Embryonic facial prominence (tissue), 1 donor: Measurements from ENCODE around the gene SBF2.

Experiments used
- DNase-seq: peaks from one replicate; pipeline ENCODE4 v3.0.0-alpha.2; 2016; ENCODE audit errors: extremely low spot score

The SBF2 gene

DNA sequence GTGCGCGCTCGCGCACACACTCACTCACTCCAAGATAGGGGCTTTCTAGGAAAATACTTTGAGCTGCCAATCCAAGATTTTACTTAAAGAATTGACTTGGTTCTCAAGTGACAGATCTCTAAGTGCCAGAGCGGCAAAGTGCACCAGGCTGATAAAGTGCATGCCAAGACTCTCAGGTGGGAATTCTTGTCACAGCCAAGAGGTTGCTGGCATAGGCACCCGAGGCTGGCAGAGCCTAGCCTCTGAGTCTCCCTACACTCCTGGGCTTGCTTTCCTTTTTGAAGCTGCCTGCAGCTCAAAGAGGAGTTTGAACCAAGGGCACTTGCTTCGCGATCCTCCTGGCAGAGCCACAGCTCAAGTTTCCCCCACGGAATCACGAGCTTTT, 8.3 kb upstream of the SBF2 start:
- no peak for DNase-seq

GRCh38 chr11:10301656-10302358, 7.8 kb upstream of the SBF2 start:
- DNase-seq: no peak

DNA sequence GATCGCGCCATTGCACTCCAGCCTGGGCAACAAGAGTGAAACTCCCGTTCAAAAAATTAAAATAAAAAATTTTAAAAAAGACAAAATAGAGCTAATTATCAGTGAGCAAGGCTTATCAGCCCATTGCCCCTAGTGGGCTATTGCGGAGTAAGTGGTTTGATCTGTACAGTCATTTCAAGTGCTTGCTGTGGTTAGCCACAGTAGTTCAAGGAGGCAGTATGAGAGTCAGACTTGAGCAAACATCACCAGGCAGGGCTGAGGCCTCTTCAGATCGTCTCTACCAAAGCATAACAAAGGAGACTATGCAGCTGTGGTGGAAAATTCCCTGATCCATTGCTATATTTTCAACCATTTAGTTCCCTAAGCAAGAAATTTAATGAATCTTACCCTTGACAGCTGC, 4.3 kb upstream of the SBF2 start:
- no peak for DNase-seq

DNA sequence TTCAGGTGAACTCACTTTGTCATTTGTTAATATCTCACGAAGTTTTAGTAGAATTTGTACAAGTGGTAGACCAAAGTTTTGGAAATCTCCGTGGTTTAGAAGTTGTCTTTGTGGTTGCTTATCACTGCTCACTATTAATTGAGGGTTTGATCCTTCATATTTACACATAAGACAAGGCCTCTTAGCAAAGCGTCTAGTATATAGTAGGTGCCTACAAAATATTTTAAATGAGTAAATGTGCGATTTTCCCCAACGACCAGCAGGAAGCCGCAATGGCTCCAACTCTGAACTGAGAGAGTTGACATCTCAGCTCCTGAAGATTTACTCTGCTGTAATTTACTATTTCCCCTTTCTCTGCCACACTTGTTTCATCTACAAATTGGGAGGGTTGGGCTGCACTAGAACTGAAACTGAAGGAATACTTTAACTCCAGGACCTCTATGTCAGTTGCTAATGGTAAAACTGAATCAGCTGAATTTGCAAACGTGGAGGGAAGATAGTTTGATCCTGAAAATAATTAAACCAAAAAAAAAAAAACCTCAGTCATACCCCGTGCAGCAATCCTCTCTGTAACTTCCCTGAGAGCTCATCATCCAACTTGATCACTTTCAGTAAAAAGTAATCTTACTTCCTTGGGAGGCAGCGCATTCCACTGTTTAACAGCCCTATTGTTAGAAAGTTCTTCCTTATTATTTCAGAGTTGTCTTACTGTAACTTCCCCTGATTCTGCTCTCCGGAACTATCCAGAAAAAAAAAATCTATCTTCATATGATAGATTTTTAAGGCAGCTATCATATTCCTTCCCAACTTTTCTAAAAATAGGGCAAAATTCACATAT, 1.3 kb upstream of the SBF2 start:
- DNase-seq: no peak

- DNase-seq: no peak
Observed at GRCh38 chr11:10294290-10294953, 403 bp upstream of the SBF2 start.

- no peak for DNase-seq
Observed at GRCh38 chr11:10291801-10292638, 2.0 kb downstream of the SBF2 start.

- DNase-seq: no peak
Observed at GRCh38 chr11:10289765-10290380, 4.1 kb downstream of the SBF2 start.

DNA sequence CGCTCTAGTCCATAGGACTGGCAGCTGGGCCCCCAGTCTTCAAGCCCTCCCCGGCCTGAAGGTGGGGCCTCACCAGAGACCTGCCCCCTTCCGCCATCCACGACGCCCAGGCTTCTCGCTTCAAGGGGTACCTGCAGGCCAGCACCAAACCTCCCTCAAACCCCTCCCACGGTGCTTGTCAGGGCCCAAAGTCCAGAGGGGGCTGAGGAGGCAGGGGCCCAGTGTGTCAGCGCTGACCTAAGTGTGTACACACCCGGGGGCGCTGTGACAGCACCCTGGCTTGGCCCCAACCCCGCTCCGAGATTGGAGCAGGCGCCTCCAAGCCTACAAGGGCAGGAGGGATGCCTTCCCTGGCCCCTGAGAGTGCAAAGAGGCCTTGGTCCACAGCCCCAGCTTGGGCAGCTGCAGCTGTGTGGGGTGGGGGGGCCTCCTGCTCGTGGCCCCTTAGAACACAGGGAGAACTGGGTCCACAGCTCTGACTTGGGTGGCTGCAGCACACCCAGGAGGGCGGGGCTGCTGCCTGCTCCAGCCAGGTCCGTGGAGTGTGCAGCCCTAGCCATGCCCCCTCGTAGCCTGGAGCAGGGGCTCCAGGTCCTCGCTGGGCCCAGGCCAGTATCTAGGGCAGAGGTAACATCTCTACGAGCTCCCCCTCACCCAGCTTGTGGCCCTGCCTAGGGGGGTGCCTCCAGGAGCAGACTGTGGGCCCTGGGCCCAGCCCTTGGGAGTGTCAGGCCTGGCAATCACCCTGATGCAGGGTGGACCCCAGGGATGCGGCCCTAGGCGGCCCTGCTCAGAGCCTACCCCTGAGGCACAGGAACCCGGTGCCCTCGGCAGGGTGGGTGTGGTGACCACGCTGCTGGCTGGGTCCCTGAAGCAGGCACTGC, 4.9 kb downstream of the SBF2 start:
- no peak for DNase-seq

DNA sequence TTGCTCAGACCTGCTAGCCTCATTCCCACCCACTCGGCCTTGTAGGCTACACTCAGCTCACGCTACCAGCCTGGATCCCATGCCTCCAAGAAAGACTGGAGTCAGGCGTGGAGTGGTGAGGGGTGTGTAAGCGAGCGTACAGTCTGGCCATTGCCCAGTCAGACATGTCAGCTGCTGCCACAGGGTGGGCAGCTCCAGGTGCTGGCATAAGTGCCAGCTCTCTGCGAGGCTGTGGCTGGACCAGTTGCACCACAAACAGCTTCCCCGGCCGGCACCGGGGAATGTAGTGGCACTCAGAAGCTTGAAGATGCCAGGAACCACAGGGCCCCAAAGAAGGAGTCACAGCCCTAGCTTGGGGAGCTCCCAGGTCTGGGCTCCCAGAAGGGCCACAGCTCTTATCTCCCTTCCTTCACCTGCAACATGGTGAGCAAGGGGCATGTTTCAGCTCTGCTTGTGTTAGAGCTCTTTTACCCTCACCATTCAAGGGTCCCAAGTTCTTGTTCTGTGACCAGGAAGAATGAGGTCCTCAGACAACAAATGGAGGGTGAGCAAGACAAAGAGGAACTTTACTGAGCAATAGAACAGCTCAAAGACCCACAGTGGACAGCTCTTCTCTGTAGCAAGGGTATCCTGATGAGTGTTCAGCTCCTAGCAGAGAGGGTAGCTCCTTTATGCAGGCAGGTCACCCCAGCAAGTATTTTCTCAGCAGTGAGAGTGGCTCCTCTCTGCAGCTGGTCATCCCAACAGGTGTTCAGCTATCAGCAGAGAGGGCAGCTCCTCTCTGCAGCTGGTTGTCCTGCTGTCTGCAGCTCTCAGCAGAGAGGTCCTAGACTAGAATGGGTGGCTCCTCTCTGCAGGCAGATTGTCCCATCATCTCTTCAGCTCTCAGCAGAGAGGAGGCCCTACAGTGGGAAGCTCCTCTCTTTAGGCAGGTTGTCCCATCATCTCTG, 6.0 kb downstream of the SBF2 start:
- DNase-seq: no peak

GRCh38 chr11:10287140-10287539, 6.9 kb downstream of the SBF2 start:
- no peak for DNase-seq

DNA sequence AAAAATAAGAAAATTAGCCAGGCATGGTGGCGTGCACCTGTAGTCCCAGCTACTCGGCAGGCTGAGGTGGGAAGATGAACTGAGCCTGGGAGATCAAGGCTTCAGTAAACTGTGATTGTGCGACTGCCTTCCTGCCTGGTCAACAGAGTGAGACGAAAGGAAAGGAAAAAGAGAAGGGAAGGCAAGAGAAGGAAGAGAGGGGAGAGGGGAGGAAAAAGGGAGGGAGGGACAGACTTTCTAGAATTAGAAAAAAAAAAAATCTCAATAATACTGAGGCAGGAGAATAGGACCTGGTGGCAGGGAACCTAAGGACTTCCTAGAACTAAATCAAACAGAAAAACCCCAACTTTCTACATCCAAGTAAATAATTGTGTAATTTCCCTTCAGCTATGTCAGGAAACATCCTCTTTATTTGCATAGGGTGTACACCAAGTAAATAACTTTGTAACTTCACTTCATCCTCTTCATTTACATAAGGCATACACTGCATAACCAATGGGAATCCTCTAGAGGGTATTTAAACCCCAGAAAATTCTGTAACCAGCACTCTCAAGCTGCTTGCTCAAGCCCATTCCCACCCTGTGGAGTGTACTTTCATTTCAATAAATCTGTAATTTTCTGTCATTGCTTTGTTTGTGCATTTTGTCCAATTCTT, 8.7 kb downstream of the SBF2 start:
- no peak for DNase-seq

GRCh38 chr11:10283991-10284390, 10.0 kb downstream of the SBF2 start:
- DNase-seq: no peak

DNA sequence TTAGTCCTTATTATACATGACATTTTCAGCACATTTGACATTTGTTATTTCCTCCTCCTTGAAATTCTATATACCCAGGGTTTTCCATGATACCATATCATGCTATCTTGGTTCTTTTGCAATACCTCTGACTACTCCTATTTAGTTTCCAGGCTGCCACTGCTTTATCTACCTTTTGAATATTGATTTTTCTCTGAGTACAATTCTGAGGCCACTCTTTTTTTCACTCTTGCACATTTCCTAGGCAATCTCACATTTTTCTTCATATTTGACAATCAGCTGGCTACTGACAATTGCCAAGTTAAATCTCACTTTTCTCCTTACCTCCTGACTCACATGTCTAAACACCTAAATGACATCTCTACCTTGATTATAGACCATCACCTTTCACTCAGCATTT, 11.9 kb downstream of the SBF2 start:
- no peak for DNase-seq

- no peak for DNase-seq
Observed at GRCh38 chr11:10275714-10276113, 18.3 kb downstream of the SBF2 start.

DNA sequence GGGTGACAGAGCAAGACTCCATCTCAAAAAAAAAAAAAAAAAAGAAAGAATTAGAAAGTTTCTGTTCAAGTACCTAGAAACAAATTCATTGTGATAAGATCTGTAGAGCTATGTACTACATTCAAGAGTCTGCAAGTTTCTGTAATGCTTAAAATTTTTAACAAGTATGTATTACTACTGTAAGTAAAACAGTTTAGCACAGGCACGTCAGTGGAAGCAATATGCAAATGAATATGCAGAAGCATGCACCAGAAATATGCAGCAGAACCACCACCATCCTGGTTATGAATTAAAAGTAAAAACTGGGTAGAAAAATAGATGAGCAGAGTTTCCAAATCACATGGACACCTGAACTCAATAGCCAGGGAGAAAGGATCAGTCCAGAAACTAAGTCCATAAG, 19.3 kb downstream of the SBF2 start:
- no peak for DNase-seq

DNA sequence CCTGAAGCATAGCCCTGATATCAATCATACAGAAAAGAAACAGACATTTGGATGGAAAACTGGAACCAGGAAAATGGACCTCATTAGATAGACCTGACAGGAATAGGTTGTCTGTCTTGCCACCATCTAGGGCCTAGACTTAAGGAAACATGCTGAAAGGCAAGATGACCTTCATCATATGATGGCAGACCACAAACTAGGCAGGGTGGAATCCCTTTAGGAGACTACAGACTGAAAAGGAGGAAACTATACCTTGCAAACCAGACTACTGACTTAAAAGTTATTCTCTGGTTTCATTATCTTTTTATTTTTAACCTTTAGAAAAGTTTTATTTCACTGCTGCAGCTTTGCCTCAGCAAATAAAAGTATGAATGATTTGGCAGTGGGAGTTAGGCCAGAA, 20.3 kb downstream of the SBF2 start:
- DNase-seq: no peak

DNA sequence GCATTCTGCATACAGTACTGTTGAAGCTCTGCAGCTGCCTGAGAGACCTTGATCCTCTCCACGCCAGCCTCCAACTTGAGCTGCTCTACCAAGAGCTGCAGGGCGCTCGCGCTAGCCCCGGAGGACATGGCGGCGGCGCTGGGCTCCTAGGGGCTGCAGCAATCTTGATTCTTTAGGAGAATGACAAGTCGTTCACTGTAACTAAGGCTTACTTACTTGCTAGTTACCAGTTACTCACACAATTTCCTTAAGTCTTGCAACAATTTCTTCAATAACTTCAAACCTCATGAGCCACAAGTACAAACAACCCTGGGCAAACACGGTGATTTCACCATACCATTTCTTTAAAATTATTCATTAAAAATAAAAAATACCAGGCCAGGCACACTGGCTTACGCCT, 21.9 kb downstream of the SBF2 start:
- no peak for DNase-seq

GRCh38 chr11:10268746-10269488, 25.1 kb downstream of the SBF2 start:
- no peak for DNase-seq
